PC-9 (cell line): ENCODE data around the gene PALLD. TPM values are rescaled to one million over a fixed set of nuclear protein-coding genes. Genes with fewer than 3 reads are reported as not detected.

Experiments used
- BruUV-seq: library from RNA; stranded (reverse); fragments of 400-500 nt; replicated peaks from 2 replicates; lab custom pipeline; 2021; lab: Mats Ljungman, UMichigan
- CTCF ChIA-PET: fragments of 300-600 bp; sonication (Branson Sonifier 250); formaldehyde crosslinking; loops from one replicate; lab custom pipeline; 2022; ENCODE audit warnings: antibody characterized with exemption; lab: Charles Lee
- POLR2A ChIA-PET: fragments of 300-600 bp; sonication (Branson Sonifier 250); formaldehyde crosslinking; loops from one replicate; lab custom pipeline; 2022; ENCODE audit warnings: antibody characterized with exemption; ENCODE audit not compliant: unreplicated experiment; lab: Charles Lee
- DNase-seq, 2 experiments: peaks; one replicate each; pipeline versions ENCODE4 v3.0.0 to v3.0.0-alpha.2; 2015 to 2022; ENCODE audit warnings: mixed read lengths in 1 of 2
- H2AFZ ChIP-seq: fragments of 200-600 bp; sonication (generic); 2 replicates; pipeline ENCODE4 v1.8.1; 2017; ENCODE audit warnings: antibody characterized with exemption
- H3F3A ChIP-seq: fragments of 200-600 bp; sonication (generic); 2 replicates; pipeline ENCODE4 v1.8.1; 2017; ENCODE audit warnings: antibody characterized with exemption, mild to moderate bottlenecking, low read depth; ENCODE audit not compliant: insufficient read depth
- H3K27ac ChIP-seq: fragments of 200-600 bp; sonication (generic); 2 replicates; pipeline ENCODE4 v1.6.1; 2016; ENCODE audit warnings: mixed run types
- H3K27me3 ChIP-seq: fragments of 200-600 bp; sonication (generic); 2 replicates; pipeline ENCODE4 v1.6.1; 2016; ENCODE audit warnings: low read depth, mixed run types; ENCODE audit not compliant: insufficient read depth
- H3K36me3 ChIP-seq: fragments of 200-600 bp; sonication (generic); 2 replicates; pipeline ENCODE4 v1.6.1; 2016; ENCODE audit warnings: low read depth, mixed run types
- H3K4me1 ChIP-seq: fragments of 200-600 bp; sonication (generic); replicated peaks from 2 replicates; pipeline ENCODE4 v1.6.1; 2016; ENCODE audit warnings: mixed run types; ENCODE audit not compliant: insufficient read depth
- H3K4me2 ChIP-seq: fragments of 200-600 bp; sonication (generic); 2 replicates; pipeline ENCODE4 v1.6.1; 2017; ENCODE audit warnings: mixed run types
- H3K4me3 ChIP-seq: fragments of 200-600 bp; sonication (generic); 2 replicates; pipeline ENCODE4 v1.6.1; 2016; ENCODE audit warnings: mixed run types
- H3K79me2 ChIP-seq: fragments of 200-600 bp; sonication (generic); 2 replicates; pipeline ENCODE4 v1.6.1; 2017; ENCODE audit warnings: low read depth, mixed run types
- H3K9me2 ChIP-seq: fragments of 200-600 bp; sonication (generic); 2 replicates; pipeline ENCODE4 v1.8.1; 2017; ENCODE audit warnings: mild to moderate bottlenecking; ENCODE audit not compliant: insufficient read depth
- H3K9me3 ChIP-seq: fragments of 200-600 bp; sonication (generic); 2 replicates; pipeline ENCODE4 v1.8.1; 2016; ENCODE audit warnings: low read depth; ENCODE audit not compliant: insufficient read depth
- H4K20me1 ChIP-seq: fragments of 200-600 bp; sonication (generic); 2 replicates; pipeline ENCODE4 v1.8.1; 2017; ENCODE audit not compliant: insufficient read depth
- CTCF ChIP-seq: fragments of 200-600 bp; sonication (generic); conservative IDR thresholded peaks from 2 replicates; pipeline ENCODE4 v1.6.1; 2017; ENCODE audit warnings: mixed run types, antibody characterized with exemption, mild to moderate bottlenecking, moderate library complexity
- EZH2 ChIP-seq: fragments of 200-600 bp; sonication (generic); IDR thresholded peaks from 2 replicates; pipeline ENCODE4 v1.8.0; 2017; ENCODE audit warnings: antibody characterized with exemption, low read depth
- intact Hi-C: fragments of 100-400 bp; cut with micrococcal nuclease; formaldehyde crosslinking; loops from one replicate; pipeline ENCODE4 v1.10.0; 2022; ENCODE audit not compliant: unreplicated experiment
- total RNA-seq: library from RNA; stranded (reverse); gene quantifications from 2 replicates; pipeline ENCODE4 v1.2.3, GENCODE V29; 2021

Gene PALLD
- total RNA-seq, 1 experiment from 2014 or later, result 156 TPM

- Histone ChIP-seq H4K20me1 (no peaks in the 10 kb centered on the region), H3K4me3 (peak overlapping the region; percentile 23; the same call in 1 of the 2 replicates), H3K27me3 (no peaks in the 10 kb centered on the region), H3K79me2 (no peaks in the 10 kb centered on the region), H3K9me3 (no peaks in the 10 kb centered on the region; the same call in 1 of the 2 replicates), H2AFZ (peak overlapping the region; percentile 71), H3K4me2 (peak overlapping the region; percentile 65), H3K9me2 (no peaks in the 10 kb centered on the region), H3F3A (peaks cover 27% of the 10 kb centered on the region), H3K36me3 (no peaks in the 10 kb centered on the region), H3K27ac (peak overlapping the region; percentile 92), H3K4me1 (peaks cover 55% of the 10 kb centered on the region)
- ChIA-PET CTCF (interaction anchor here (0.6 to 1.1 kb wide), 3 partner anchors 27 to 523 kb away, joined by 3 to 8 read pairs (median 3); partner anchors contain the start of gene CBR4), POLR2A (interaction anchor here (0.6 to 1.2 kb wide), 7 partner anchors 10 to 97 kb away, joined by 3 to 25 read pairs (median 6); partner anchors contain the start of gene PALLD)
- DNase-seq, result peak in 1 of 2 experiments; percentile 78
- BruUV-seq, result no TSS peak
- intact Hi-C loops, result loop anchor here (2.0 to 10.0 kb wide), 5 partner anchors 74 to 588 kb away; no protein-coding TSS in a partner anchor
- TF ChIP-seq CTCF (no peak), EZH2 (no peak)
Measured at GRCh38 chr4:168486912-168487281, 10.0 kb upstream of the PALLD start.

- H3K79me2 ChIP-seq, result no peaks in the 10 kb centered on the region
- ChIA-PET POLR2A (interaction anchor here (0.6 to 1.2 kb wide), 11 partner anchors 9 to 329 kb away, joined by 3 to 25 read pairs (median 4); partner anchors contain the start of gene PALLD), CTCF (interaction anchor here (0.5 to 1.1 kb wide), 4 partner anchors 27 to 523 kb away, joined by 3 to 8 read pairs (median 4); partner anchors contain the start of gene CBR4)
- peak overlapping the region; percentile 92 for H3K27ac ChIP-seq
- H3K4me2 ChIP-seq, result peak overlapping the region; percentile 65
- TF ChIP-seq CTCF, result no peak
- TF ChIP-seq EZH2, result no peak
- H3K4me1 ChIP-seq, result peaks cover 50% of the 10 kb centered on the region
- peak overlapping the region; percentile 71 for H2AFZ ChIP-seq
- intact Hi-C loops, result loop anchor here (2.0 to 10.0 kb wide), 5 partner anchors 73 to 587 kb away; no protein-coding TSS in a partner anchor
- H3K36me3 ChIP-seq, result no peaks in the 10 kb centered on the region
- no peaks in the 10 kb centered on the region; the same call in 1 of the 2 replicates for H3K9me3 ChIP-seq
- H3K4me3 ChIP-seq, result peak overlapping the region; percentile 23; the same call in 1 of the 2 replicates
- BruUV-seq, result TSS peak; percentile 77
- DNase-seq, result peak; percentile 71 to 89
- H3K9me2 ChIP-seq, result no peaks in the 10 kb centered on the region
- H4K20me1 ChIP-seq, result no peaks in the 10 kb centered on the region
- H3K27me3 ChIP-seq, result no peaks in the 10 kb centered on the region
- peaks cover 27% of the 10 kb centered on the region for H3F3A ChIP-seq
Measured at GRCh38 chr4:168487282-168488035, 9.4 kb upstream of the PALLD start.

- Histone ChIP-seq H3K27me3 (no peaks in the 10 kb centered on the region), H3K36me3 (no peaks in the 10 kb centered on the region), H2AFZ (no peak overlapping the region), H3F3A (peaks cover 27% of the 10 kb centered on the region), H3K79me2 (no peaks in the 10 kb centered on the region), H3K4me3 (no peak overlapping the region), H3K4me2 (no peak overlapping the region), H3K9me3 (no peaks in the 10 kb centered on the region; the same call in 1 of the 2 replicates), H3K9me2 (no peaks in the 10 kb centered on the region), H3K4me1 (peaks cover 50% of the 10 kb centered on the region), H4K20me1 (no peaks in the 10 kb centered on the region), H3K27ac (no peak overlapping the region)
- ChIA-PET CTCF (no interaction called here), POLR2A (no interaction called here)
- no TSS peak for BruUV-seq
- no peak for TF ChIP-seq CTCF
- no peak for TF ChIP-seq EZH2
- no peak for DNase-seq
- intact Hi-C loops, result loop anchor here (5.0 to 10.0 kb wide), 3 partner anchors 143 to 586 kb away; no protein-coding TSS in a partner anchor
Measured at GRCh38 chr4:168488869-168489274, 8.0 kb upstream of the PALLD start.
